A549 (cell line): ENCODE results near the gene ACBD4. TPM values are rescaled to one million over a fixed set of nuclear protein-coding genes. Genes with fewer than 3 reads are reported as not detected.

Source experiments
- ATAC-seq, 2 experiments: fragments of 200-7000 bp in 1 of 2; fragments of >200 bp in 1 of 2; cut with Nextera tagmentation in 1 of 2; cut with Tn5 transposase in 1 of 2; 3 replicates each; pipeline versions ENCODE4 v1.8.0 to v1.9.1; 2018 to 2020; ENCODE audit warnings: mild to moderate bottlenecking in 1 of 2, moderate library complexity in 1 of 2
- CTCF ChIA-PET: fragments of 300-600 bp; sonication (Branson Sonifier 250); formaldehyde crosslinking; extraction: SDS; loops from one replicate; lab custom pipeline; 2021; ENCODE audit warnings: antibody characterized with exemption, inconsistent platforms; lab: Yijun Ruan, JAX
- POLR2A ChIA-PET: fragments of 350-600 bp; formaldehyde crosslinking; extraction: SDS; loops from one replicate; lab custom pipeline; 2021; ENCODE audit warnings: antibody characterized with exemption, inconsistent platforms; lab: Yijun Ruan, JAX
- DNase-seq, 2 experiments: peaks; one replicate each; pipeline versions ENCODE4 v3.0.0 to v3.0.0-alpha.2; 2011 to 2016; ENCODE audit warnings: low read depth in 1 of 2, low spot score in 1 of 2
- FAIRE-seq: peaks from 2 replicates; lab custom pipeline; 2011; peaks lifted over from hg19 to GRCh38; lab: Jason Lieb, UNC
- H3K27ac ChIP-seq, 2 experiments: fragments of >200 bp; sonication (Bioruptor Twin); formaldehyde crosslinking; 3 replicates each; pipeline ENCODE4 v1.5.1; 2016 to 2017
- H3K4me1 ChIP-seq: fragments of >200 bp; sonication (Bioruptor Twin); formaldehyde crosslinking; 3 replicates; pipeline ENCODE4 v1.6.1; 2016
- H3K4me2 ChIP-seq: fragments of >200 bp; sonication (Bioruptor Twin); formaldehyde crosslinking; 3 replicates; pipeline ENCODE4 v1.6.1; 2016
- H3K4me3 ChIP-seq: fragments of >200 bp; sonication (Bioruptor Twin); formaldehyde crosslinking; 3 replicates; pipeline ENCODE4 v1.5.1; 2016
- H3K9me3 ChIP-seq: fragments of >200 bp; sonication (Bioruptor Twin); formaldehyde crosslinking; 3 replicates; pipeline ENCODE4 v1.6.1; 2016
- CBX8 ChIP-seq: fragments of 200-600 bp; sonication (generic); IDR thresholded peaks from 2 replicates; pipeline ENCODE4 v1.6.1; 2016
- EHF ChIP-seq: fragments of 250-450 bp; sonication (Bioruptor Pico); IDR thresholded peaks from 2 replicates; pipeline ENCODE4 v1.5.0; 2020; ENCODE audit warnings: mild to moderate bottlenecking
- EHMT2 ChIP-seq: fragments of 200-600 bp; sonication (generic); IDR thresholded peaks from 2 replicates; pipeline ENCODE4 v1.6.1; 2016; ENCODE audit warnings: antibody characterized with exemption, low read depth, mild to moderate bottlenecking, moderate library complexity
- HES2 ChIP-seq: fragments of >200 bp; sonication (Bioruptor Twin); formaldehyde crosslinking; IDR thresholded peaks from 2 replicates; pipeline ENCODE4 v1.6.1; 2016
- HOXA7 ChIP-seq: fragments of 250-450 bp; sonication (Bioruptor Pico); IDR thresholded peaks from 2 replicates; pipeline ENCODE4 v1.5.0; 2020; ENCODE audit warnings: mild to moderate bottlenecking, moderate library complexity
- JUNB ChIP-seq: fragments of >200 bp; sonication (Bioruptor Twin); formaldehyde crosslinking; IDR thresholded peaks from 2 replicates; pipeline ENCODE4 v1.6.1; 2016
- MAX ChIP-seq: IDR thresholded peaks from 2 replicates; pipeline ENCODE4 v1.6.1; 2012
- MAZ ChIP-seq: fragments of 150-350 bp; IDR thresholded peaks from 2 replicates; pipeline ENCODE4 v1.6.1; 2014; ENCODE audit warnings: antibody characterized with exemption, low read depth, low read length, borderline replicate concordance
- MYC ChIP-seq: IDR thresholded peaks from 2 replicates; pipeline ENCODE4 v1.6.1; 2012; ENCODE audit warnings: mild to moderate bottlenecking, inconsistent platforms, low read length, improper control_type of control experiment, borderline replicate concordance
- NFE2L2 ChIP-seq: fragments of 150-350 bp; conservative IDR thresholded peaks from 2 replicates; pipeline ENCODE4 v1.6.1; 2014; ENCODE audit warnings: low read length
- PHF8 ChIP-seq: fragments of 200-600 bp; sonication (generic); IDR thresholded peaks from 2 replicates; pipeline ENCODE4 v1.6.1; 2016; ENCODE audit warnings: low read depth, mild to moderate bottlenecking, antibody characterized with exemption, moderate library complexity, borderline replicate concordance
- POLR2A ChIP-seq: IDR thresholded peaks from 2 replicates; pipeline ENCODE4 v1.6.1; 2012; ENCODE audit warnings: mild to moderate bottlenecking, low read length
- POLR2AphosphoS2 ChIP-seq: conservative IDR thresholded peaks from 2 replicates; pipeline ENCODE4 v1.6.1; 2012; ENCODE audit warnings: low read length, improper control_type of control experiment, inconsistent platforms
- RAD21 ChIP-seq, 2 experiments: fragments of >200 bp in 1 of 2; sonication (Bioruptor Twin) in 1 of 2; formaldehyde crosslinking in 1 of 2; IDR thresholded peaks in 1 of 2; conservative IDR thresholded peaks in 1 of 2; 2 replicates in 1 of 2; 3 replicates in 1 of 2; pipeline ENCODE4 v1.6.1; 2012 to 2018; ENCODE audit warnings: inconsistent platforms in 1 of 2
- RCOR1 ChIP-seq: fragments of 150-350 bp; IDR thresholded peaks from 2 replicates; pipeline ENCODE4 v1.6.1; 2014; ENCODE audit warnings: antibody characterized with exemption, low read length, low read depth
- REST ChIP-seq: fragments of 200-600 bp; sonication (generic); IDR thresholded peaks from 2 replicates; pipeline ENCODE4 v1.6.1; 2016; ENCODE audit warnings: antibody characterized with exemption, mild to moderate bottlenecking, moderate library complexity
- SMC3 ChIP-seq: fragments of >200 bp; sonication (Bioruptor Twin); formaldehyde crosslinking; IDR thresholded peaks from 3 replicates; pipeline ENCODE4 v1.6.1; 2018; ENCODE audit warnings: inconsistent platforms
- TP53 ChIP-seq: fragments of 250-450 bp; sonication (Bioruptor Pico); IDR thresholded peaks from 2 replicates; pipeline ENCODE4 v1.5.0; 2021; ENCODE audit warnings: mild to moderate bottlenecking, moderate library complexity
- ZFP36 ChIP-seq: fragments of 450-650 bp; IDR thresholded peaks from 2 replicates; pipeline ENCODE4 v1.6.1; 2014; ENCODE audit warnings: borderline replicate concordance; ENCODE audit not compliant: partially characterized antibody
- WGBS: methylation state at CpG from one replicate; pipeline ENCODE4 v1.1.6; 2017; ENCODE audit errors: missing lambda C conversion rate; 5-methylcytosine and 5-hydroxymethylcytosine counted together
- polyA plus RNA-seq, 4 experiments: library from polyadenylated mRNA; depleted of rRNA in 3 of 4; stranded (reverse); fragments of >200 nt; fragmentation: RNase III in 1 of 4; extraction: RNeasy Plus Mini Kit Qiagen cat#74134 plus additional on column Dnase treatment in 1 of 4; gene quantifications; 2 replicates in 3 of 4; 3 replicates in 1 of 4; pipeline ENCODE4 v1.2.3, GENCODE V29; 2011 to 2017
- TF ChIP-seq, protein P1 (sequence below): IDR thresholded peaks from 2 replicates; pipeline ENCODE4 v1.6.1; 2012
- TF ChIP-seq, protein P2 (sequence below): fragments of 450-650 bp; IDR thresholded peaks from 2 replicates; pipeline ENCODE4 v1.6.1; 2014; ENCODE audit warnings: antibody characterized with exemption

Gene ACBD4
- polyA plus RNA-seq, 2 of the 4 experiments (the other 2 are of a cell fraction): 11.4 to 13.7 TPM

GRCh38 chr17:45161288-45162024 lies 26.0 kb downstream of the ACBD4 start, which contains the start of gene HEXIM2 (continued):
- TF ChIP-seq, protein P1, sequence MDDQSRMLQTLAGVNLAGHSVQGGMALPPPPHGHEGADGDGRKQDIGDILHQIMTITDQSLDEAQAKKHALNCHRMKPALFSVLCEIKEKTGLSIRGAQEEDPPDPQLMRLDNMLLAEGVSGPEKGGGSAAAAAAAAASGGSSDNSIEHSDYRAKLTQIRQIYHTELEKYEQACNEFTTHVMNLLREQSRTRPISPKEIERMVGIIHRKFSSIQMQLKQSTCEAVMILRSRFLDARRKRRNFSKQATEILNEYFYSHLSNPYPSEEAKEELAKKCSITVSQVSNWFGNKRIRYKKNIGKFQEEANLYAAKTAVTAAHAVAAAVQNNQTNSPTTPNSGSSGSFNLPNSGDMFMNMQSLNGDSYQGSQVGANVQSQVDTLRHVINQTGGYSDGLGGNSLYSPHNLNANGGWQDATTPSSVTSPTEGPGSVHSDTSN: peak; percentile 96; the same call in 1 of the 2 replicates
- TF ChIP-seq POLR2A (peak; percentile 66), POLR2AphosphoS2 (no peak)

DNA sequence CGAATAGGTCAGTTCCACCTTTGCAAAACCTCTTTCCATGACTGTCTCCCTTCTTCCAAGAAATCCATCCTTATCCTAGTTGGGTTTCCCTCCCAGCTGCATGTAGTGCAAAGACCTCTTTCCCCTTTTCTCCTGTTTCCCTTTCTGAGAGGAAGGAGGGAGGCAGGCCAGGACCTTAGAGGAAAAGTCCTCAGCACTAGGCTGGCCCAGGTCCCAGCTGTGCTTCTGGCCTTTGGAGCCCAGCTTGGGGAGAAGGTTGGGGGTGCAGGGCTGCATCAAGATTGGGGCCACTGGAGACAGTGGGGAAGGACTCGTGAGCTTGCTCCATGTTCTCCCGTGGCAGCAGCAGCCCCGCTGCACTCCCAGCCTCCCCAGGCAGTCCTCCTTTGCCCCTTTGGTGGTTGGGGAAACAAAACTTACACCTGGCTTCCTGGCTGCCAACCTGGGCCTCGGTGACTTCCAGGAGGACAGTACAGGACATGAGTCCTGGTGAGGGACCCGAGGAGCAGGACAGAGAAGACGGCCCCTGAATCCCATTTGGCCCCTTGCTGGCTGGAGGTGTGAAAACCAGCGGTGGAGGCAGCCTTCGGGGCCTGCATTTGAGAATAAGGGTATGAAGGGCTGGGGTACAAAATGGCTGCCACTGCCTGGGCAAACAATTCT lies 26.7 kb downstream of the ACBD4 start:
- TF ChIP-seq REST (no peak), RCOR1 (no peak), MAX (no peak)
- FAIRE-seq (peak; percentile 39), DNase-seq (no peak), ATAC-seq (peak; percentile 6 to 20; a peak in 4 of 6 replicates)
- Histone ChIP-seq H3K9me3 (no peaks in the 10 kb centered on the region), H3K4me1 (peaks cover 39% of the 10 kb centered on the region), H3K4me2 (peak overlapping the region; percentile 95), H3K27ac (peak overlapping the region; percentile 90 to 91), H3K4me3 (peak overlapping the region; percentile 46)
- ChIA-PET POLR2A (interaction anchor here (0.8 to 4.9 kb wide), 14 partner anchors 9 to 110 kb away, joined by 3 to 404 read pairs (median 8); partner anchors contain the start of genes ACBD4, HEXIM1 and NMT1), CTCF (interaction anchor here (1.5 to 43.5 kb wide), 6 partner anchors 10 to 51 kb away, joined by 3 to 2147 read pairs (median 312); partner anchors contain the start of genes ACBD4, FMNL1, HEXIM1 and PLCD3)
- 49% methylated on average over 9 of the region's 9 CpGs for WGBS

DNA sequence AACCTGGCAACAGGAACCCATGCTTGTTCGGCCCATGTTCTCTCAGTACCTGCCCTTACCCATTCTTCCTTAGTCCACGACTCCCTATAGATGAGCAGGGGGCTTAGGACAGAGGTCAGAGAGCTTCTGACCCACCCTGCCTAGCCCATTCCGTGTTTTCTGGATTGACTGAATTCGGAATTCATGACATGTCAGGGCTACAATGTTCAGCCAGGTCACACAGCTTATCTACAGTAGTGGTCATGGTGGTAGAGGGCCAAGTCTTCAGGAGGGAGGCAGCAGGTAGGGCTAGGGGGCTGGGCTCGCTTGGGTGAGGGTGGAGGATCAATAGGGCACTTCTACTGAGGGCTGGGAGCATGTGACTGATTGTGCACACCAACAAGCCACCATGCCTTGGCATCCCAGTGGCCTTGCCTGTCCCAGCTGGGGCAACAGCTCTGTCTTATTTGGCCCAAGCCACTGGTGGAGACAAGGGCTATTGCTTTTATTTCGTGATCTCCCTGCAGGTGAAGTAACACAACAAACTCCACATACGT lies 29.3 kb downstream of the ACBD4 start:
- TF ChIP-seq NFE2L2 (no peak), RCOR1 (no peak), SMC3 (no peak), POLR2A (no peak), RAD21 (conservative IDR thresholded peaks at IDR 0.05 in 1 of 2, IDR thresholded peaks at IDR 0.05 in 1 of 2) (no peak), ZFP36 (no peak), JUNB (no peak), PHF8 (no peak), MYC (no peak), MAZ (no peak), EHMT2 (no peak), HES2 (no peak), CBX8 (no peak), TP53 (CRISPR knock-in tag) (no peak), EHF (CRISPR knock-in tag) (no peak), HOXA7 (CRISPR knock-in tag) (no peak)
- TF ChIP-seq, protein P2, sequence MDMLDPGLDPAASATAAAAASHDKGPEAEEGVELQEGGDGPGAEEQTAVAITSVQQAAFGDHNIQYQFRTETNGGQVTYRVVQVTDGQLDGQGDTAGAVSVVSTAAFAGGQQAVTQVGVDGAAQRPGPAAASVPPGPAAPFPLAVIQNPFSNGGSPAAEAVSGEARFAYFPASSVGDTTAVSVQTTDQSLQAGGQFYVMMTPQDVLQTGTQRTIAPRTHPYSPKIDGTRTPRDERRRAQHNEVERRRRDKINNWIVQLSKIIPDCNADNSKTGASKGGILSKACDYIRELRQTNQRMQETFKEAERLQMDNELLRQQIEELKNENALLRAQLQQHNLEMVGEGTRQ: no peak
- Histone ChIP-seq H3K4me3 (no peak overlapping the region), H3K4me2 (no peak overlapping the region), H3K27ac (peak overlapping the region in 1 of 2 experiments; percentile 60; a peak in 3 of 6 replicates), H3K4me1 (peaks cover 24% of the 10 kb centered on the region), H3K9me3 (no peaks in the 10 kb centered on the region)
- FAIRE-seq (no peak), DNase-seq (no peak), ATAC-seq (no peak)
- ChIA-PET CTCF (interaction anchor here (7.6 to 43.5 kb wide), 4 partner anchors 7 to 48 kb away, joined by 84 to 2147 read pairs (median 600); partner anchors contain the start of genes ACBD4, FMNL1, HEXIM1 and PLCD3), POLR2A (interaction anchor here (1.1 kb wide), 1 partner anchor 16 kb away, joined by 5 read pairs; the partner anchor contains the start of gene HEXIM1)
- WGBS: 89% methylated on average over 7 of the region's 7 CpGs
